ENCODE data around the gene DIP2A.

The DIP2A gene

GRCh38 chr21:46458315-46459023 lies at the start of gene DIP2A:
TSS of gene DIP2A (plus strand) at chr21:46458891. CDS start at chr21:46459132, 241 bp downstream.
- TF ChIP-seq, protein P1, sequence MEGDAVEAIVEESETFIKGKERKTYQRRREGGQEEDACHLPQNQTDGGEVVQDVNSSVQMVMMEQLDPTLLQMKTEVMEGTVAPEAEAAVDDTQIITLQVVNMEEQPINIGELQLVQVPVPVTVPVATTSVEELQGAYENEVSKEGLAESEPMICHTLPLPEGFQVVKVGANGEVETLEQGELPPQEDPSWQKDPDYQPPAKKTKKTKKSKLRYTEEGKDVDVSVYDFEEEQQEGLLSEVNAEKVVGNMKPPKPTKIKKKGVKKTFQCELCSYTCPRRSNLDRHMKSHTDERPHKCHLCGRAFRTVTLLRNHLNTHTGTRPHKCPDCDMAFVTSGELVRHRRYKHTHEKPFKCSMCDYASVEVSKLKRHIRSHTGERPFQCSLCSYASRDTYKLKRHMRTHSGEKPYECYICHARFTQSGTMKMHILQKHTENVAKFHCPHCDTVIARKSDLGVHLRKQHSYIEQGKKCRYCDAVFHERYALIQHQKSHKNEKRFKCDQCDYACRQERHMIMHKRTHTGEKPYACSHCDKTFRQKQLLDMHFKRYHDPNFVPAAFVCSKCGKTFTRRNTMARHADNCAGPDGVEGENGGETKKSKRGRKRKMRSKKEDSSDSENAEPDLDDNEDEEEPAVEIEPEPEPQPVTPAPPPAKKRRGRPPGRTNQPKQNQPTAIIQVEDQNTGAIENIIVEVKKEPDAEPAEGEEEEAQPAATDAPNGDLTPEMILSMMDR (conservative IDR thresholded peaks at IDR 0.05; ENCODE audit: low read depth, low read length) = no peak
- peak within 1 kb of the TSS; percentile 78 for H3K4me3 ChIP-seq (ENCODE audit: low read length)
- DNase-seq (ENCODE audit: low read depth) = peak; percentile 85

DNA sequence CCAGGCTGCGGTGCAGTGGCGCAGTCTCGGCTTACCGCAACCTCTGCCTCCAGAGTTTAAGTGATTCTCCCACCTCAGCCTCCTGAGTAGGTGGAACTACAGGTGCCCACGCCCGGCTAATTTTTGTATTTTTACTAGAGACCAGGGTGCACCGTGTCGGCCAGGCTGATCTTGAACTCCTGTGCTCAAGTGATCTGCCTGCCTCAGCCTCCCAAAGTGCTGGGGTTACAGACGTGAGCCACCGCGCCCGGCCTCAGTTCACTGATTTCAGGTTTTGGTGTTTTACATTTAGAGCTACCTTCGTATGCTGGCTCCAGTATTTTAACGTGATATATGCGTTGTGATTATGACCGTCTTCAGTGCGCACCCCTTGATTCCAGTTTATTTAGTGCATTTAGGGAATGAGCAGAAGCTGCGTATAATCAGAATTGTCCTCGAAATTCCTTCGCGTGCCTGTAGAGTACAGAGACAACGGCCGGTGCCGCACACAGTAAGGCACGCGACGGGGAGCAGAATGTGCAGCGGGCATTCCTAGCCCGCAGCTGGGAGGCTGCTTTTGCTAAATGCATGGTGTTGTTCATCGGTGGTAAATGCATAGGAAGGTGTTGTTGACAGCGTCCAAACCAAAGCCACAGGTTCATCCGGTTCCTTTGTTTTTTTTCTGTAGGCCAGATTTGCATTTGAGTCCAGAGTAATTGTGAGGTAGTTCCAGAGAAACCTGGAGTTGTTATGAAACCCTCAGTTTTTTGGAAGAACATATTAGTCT lies 48.9 kb upstream of the DIP2A start:
- no peak for DNase-seq (ENCODE audit: low read depth)
- TF ChIP-seq, protein P1 (conservative IDR thresholded peaks at IDR 0.05; ENCODE audit: low read depth, low read length) = no peak
- no peak overlapping the region for H3K4me3 ChIP-seq (ENCODE audit: low read length)

DNA sequence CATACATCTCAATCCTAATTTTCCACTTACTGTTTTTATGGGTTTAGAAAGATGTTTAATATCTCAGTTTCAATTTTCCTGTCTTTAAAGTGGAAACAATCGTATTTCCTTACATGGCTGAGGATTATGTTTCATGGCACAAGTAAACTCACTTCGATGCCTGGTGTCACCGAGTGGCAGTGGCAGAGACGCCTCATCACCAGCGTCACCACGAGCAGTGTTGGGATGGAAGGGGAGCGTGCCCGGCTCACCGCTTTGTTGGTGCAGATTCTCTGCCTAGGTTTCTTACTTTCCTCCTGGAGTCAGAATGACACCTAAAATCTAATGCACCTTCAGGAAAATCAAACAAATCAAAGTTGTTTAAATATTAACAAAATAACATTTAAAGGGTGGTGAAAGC lies 48.2 kb upstream of the DIP2A start:
- DNase-seq (ENCODE audit: low read depth) = no peak
- TF ChIP-seq, protein P1 (conservative IDR thresholded peaks at IDR 0.05; ENCODE audit: low read depth, low read length) = no peak
- no peak overlapping the region for H3K4me3 ChIP-seq (ENCODE audit: low read length)

DNA sequence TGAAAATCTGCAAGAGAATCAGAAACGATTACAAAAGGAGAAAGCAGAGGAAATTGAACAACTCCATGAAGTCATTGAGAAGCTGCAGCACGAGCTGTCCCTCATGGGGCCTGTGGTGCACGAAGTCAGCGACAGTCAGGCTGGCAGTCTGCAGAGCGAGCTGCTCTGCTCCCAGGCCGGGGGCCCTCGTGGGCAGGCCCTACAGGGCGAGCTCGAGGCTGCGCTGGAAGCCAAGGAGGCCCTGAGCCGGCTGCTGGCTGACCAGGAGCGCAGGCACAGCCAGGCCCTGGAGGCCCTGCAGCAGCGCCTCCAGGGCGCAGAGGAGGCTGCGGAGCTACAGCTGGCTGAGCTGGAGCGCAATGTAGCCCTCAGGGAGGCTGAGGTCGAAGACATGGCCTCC lies 47.5 kb upstream of the DIP2A start:
- TF ChIP-seq, protein P1 (conservative IDR thresholded peaks at IDR 0.05; ENCODE audit: low read depth, low read length) = no peak
- H3K4me3 ChIP-seq (ENCODE audit: low read length) = no peak overlapping the region
- DNase-seq (ENCODE audit: low read depth) = no peak

- DNase-seq (ENCODE audit: low read depth) = no peak
- H3K4me3 ChIP-seq (ENCODE audit: low read length) = no peak overlapping the region
- TF ChIP-seq, protein P1 (conservative IDR thresholded peaks at IDR 0.05; ENCODE audit: low read depth, low read length) = no peak
Measured at GRCh38 chr21:46411691-46412090, 47.0 kb upstream of the DIP2A start.

DNA sequence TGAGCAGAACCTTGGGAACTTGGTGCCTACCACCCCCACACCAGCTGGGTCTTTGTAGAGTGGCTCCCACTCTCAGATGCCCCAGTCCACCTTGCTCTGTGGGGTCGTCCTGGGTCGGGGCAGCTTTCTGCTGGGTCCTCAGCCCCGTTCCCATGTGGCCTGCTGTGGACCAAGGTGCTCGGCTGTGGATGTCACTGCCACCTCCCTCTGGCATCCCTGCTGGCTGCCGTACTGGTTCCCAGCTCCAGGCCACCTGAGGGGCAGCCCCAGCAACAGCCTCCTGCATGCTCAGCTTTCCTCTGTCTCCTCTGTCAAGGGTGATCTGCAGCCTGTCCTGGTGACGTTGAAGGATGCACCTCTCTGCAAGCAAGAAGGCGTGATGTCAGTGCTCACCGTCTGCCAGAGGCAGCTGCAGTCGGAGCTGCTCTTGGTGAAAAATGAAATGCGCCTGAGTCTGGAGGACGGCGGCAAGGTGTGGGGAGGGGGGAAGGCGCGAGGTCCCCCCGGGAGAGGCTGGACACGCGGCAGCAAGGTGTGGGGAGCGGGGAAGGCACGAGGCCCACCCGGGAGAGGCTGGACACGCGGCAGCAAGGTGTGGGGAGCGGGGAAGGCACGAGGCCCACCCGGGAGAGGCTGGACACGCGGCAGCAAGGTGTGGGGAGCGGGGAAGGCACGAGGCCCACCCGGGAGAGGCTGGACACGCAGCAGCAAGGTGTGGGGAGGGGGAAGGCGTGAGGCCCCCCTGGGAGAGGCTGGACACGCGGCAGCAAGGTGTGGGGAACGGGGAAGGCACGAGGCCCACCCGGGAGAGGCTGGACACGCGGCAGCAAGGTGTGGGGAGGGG lies 45.9 kb upstream of the DIP2A start:
- H3K4me3 ChIP-seq (ENCODE audit: low read length) = no peak overlapping the region
- no peak for DNase-seq (ENCODE audit: low read depth)
- TF ChIP-seq, protein P1 (conservative IDR thresholded peaks at IDR 0.05; ENCODE audit: low read depth, low read length) = no peak

Data from retinal pigment epithelial cell (primary cell).